Mesothelial cell of epicardium (in vitro differentiated cells): Measurements from ENCODE around the gene HECTD1. TPM values are rescaled to one million over a fixed set of nuclear protein-coding genes. Genes with fewer than 3 reads are reported as not detected.
"Not testable (repeated sequence)": the region's sequence is repeated elsewhere in the genome, so short reads cannot be mapped to it uniquely, and the experiment has no call there.

Experiments
- DNase-seq, 2 experiments: peaks; one replicate each; pipeline ENCODE4 v3.0.0; 2021; ENCODE audit warnings: low spot score in 2 of 2; ENCODE audit not compliant: unreplicated experiment in 2 of 2
- H3K27ac Mint-ChIP-seq: 2 replicates; pipeline ENCODE4 v1.8.0; 2021; ENCODE audit warnings: mixed read lengths
- H3K27me3 Mint-ChIP-seq: 2 replicates; pipeline ENCODE4 v1.8.0; 2021; ENCODE audit warnings: low read depth, mixed read lengths
- H3K36me3 Mint-ChIP-seq: 2 replicates; pipeline ENCODE4 v1.8.0; 2021; ENCODE audit warnings: mixed read lengths
- H3K4me1 Mint-ChIP-seq: 2 replicates; pipeline ENCODE4 v1.8.0; 2021; ENCODE audit warnings: mixed read lengths
- H3K4me3 Mint-ChIP-seq: 2 replicates; pipeline ENCODE4 v1.8.0; 2021; ENCODE audit warnings: mild to moderate bottlenecking, moderate library complexity, mixed read lengths
- H3K9me3 Mint-ChIP-seq: 2 replicates; pipeline ENCODE4 v1.8.0; 2021; ENCODE audit warnings: mixed read lengths
- CTCF ChIP-seq: fragments of 200-600 bp; sonication (generic); IDR thresholded peaks from one replicate; pipeline ENCODE4 v1.5.0; 2021; ENCODE audit warnings: antibody characterized with exemption; ENCODE audit not compliant: unreplicated experiment
- total RNA-seq: library from RNA; stranded (reverse); gene quantifications from 3 replicates; pipeline ENCODE4 v1.2.1, GENCODE V29; 2021

HECTD1 gene
- total RNA-seq, 1 donor from 2014 or later, result 177 TPM

GRCh38 chr14:31059152-31059924 is 148.3 kb downstream of the HECTD1 start:
- H3K36me3 Mint-ChIP-seq, result no peaks in the 10 kb centered on the region
- no peak for DNase-seq
- no peak overlapping the region for H3K27ac Mint-ChIP-seq
- peaks cover 10% of the 10 kb centered on the region for H3K4me1 Mint-ChIP-seq
- no peak overlapping the region for H3K4me3 Mint-ChIP-seq
- no peak for TF ChIP-seq CTCF
- H3K9me3 Mint-ChIP-seq, result no peaks in the 10 kb centered on the region
- H3K27me3 Mint-ChIP-seq, result no peaks in the 10 kb centered on the region

GRCh38 chr14:31057701-31058364 is 149.8 kb downstream of the HECTD1 start:
- no peak for DNase-seq
- Mint-ChIP-seq H3K27ac (no peak overlapping the region), H3K27me3 (no peaks in the 10 kb centered on the region), H3K4me3 (no peak overlapping the region), H3K9me3 (no peaks in the 10 kb centered on the region), H3K36me3 (no peaks in the 10 kb centered on the region), H3K4me1 (peaks cover 10% of the 10 kb centered on the region)
- TF ChIP-seq CTCF, result no peak

GRCh38 chr14:31057035-31057434 is 150.6 kb downstream of the HECTD1 start:
- no peak overlapping the region for H3K27ac Mint-ChIP-seq
- no peaks in the 10 kb centered on the region for H3K27me3 Mint-ChIP-seq
- peaks cover 10% of the 10 kb centered on the region for H3K4me1 Mint-ChIP-seq
- no peaks in the 10 kb centered on the region for H3K9me3 Mint-ChIP-seq
- no peak overlapping the region for H3K4me3 Mint-ChIP-seq
- no peak for TF ChIP-seq CTCF
- H3K36me3 Mint-ChIP-seq, result no peaks in the 10 kb centered on the region
- no peak for DNase-seq

GRCh38 chr14:31052905-31053586 is 154.5 kb downstream of the HECTD1 start:
- H3K36me3 Mint-ChIP-seq, H3K9me3 Mint-ChIP-seq, H3K27ac Mint-ChIP-seq, H3K27me3 Mint-ChIP-seq, H3K4me1 Mint-ChIP-seq, DNase-seq, H3K4me3 Mint-ChIP-seq: not testable (repeated sequence)

- Mint-ChIP-seq H3K4me3 (no peak overlapping the region), H3K27ac (no peak overlapping the region), H3K4me1 (no peaks in the 10 kb centered on the region), H3K9me3 (no peaks in the 10 kb centered on the region), H3K36me3 (peaks cover 5% of the 10 kb centered on the region), H3K27me3 (no peaks in the 10 kb centered on the region)
- TF ChIP-seq CTCF, result no peak
- DNase-seq, result no peak
These were observed 156.1 kb downstream of the HECTD1 start for GRCh38 chr14:31051511-31051910.

GRCh38 chr14:31051023-31051422 is 156.6 kb downstream of the HECTD1 start:
- Mint-ChIP-seq H3K9me3 (no peaks in the 10 kb centered on the region), H3K27ac (no peak overlapping the region), H3K4me1 (no peaks in the 10 kb centered on the region), H3K27me3 (no peaks in the 10 kb centered on the region), H3K4me3 (no peak overlapping the region), H3K36me3 (peaks cover 5% of the 10 kb centered on the region)
- no peak for DNase-seq
- no peak for TF ChIP-seq CTCF
